Measurements from ENCODE around the gene PRICKLE2. TPM values are rescaled to one million over a fixed set of nuclear protein-coding genes. Genes with fewer than 3 reads are reported as not detected.

PRICKLE2 gene
- total and polyA plus RNA-seq, 2 donors (not counting 1 experiment from before 2014, with no cell fraction given) = 14.1 to 29.4 TPM

- H3K27me3 ChIP-seq (ENCODE audit: control insufficient read depth, insufficient read depth, low read length) = no peaks in the 10 kb centered on the region
- H3K36me3 ChIP-seq (ENCODE audit: control insufficient read depth, insufficient read depth, low read length) = no peaks in the 10 kb centered on the region
- H2AFZ ChIP-seq (ENCODE audit: low read length) = no peak overlapping the region
- TF ChIP-seq CTCF (conservative IDR thresholded peaks at IDR 0.05 in 1 of 2, IDR thresholded peaks at IDR 0.05 in 1 of 2; ENCODE audit: low read depth in 1 of 2, low read length in 2 of 2) = no peak
- no peak for TF ChIP-seq EZH2 (IDR thresholded peaks at IDR 0.05; ENCODE audit: low read length, missing control alignments)
- no peak overlapping the region for H3K27ac ChIP-seq (ENCODE audit: insufficient read depth, low read length)
- H3K9me3 ChIP-seq (ENCODE audit: control insufficient read depth, insufficient read depth, low read depth, low read length) = no peaks in the 10 kb centered on the region
- no peak for DNase-seq (ENCODE audit: low read depth in 2 of 2)
- H4K20me1 ChIP-seq (ENCODE audit: control insufficient read depth, extremely low read depth, insufficient read depth, low read length) = no peaks in the 10 kb centered on the region
- no peak overlapping the region for H3K4me2 ChIP-seq (ENCODE audit: extremely low read depth, insufficient read depth, low read length)
- no peaks in the 10 kb centered on the region for H3K79me2 ChIP-seq (ENCODE audit: control insufficient read depth, insufficient read depth, low read length)
- no peak overlapping the region for H3K9ac ChIP-seq (ENCODE audit: insufficient read depth, low read length)
- H3K4me1 ChIP-seq (ENCODE audit: control insufficient read depth, extremely low read depth, insufficient read depth, low read length) = no peaks in the 10 kb centered on the region
- H3K4me3 ChIP-seq (replicated peaks in 1 of 4; ENCODE audit: control extremely low read depth in 1 of 4, insufficient read depth in 1 of 4, low read depth in 3 of 4, low read length in 4 of 4) = no peak overlapping the region
Observed at GRCh38 chr3:64054488-64054887, 170.8 kb downstream of the PRICKLE2 start.

GRCh38 chr3:64053581-64053980 is 171.7 kb downstream of the PRICKLE2 start:
- Histone ChIP-seq H3K9me3 (ENCODE audit: control insufficient read depth, insufficient read depth, low read depth, low read length) (no peaks in the 10 kb centered on the region), H3K4me3 (replicated peaks in 1 of 4; ENCODE audit: control extremely low read depth in 1 of 4, insufficient read depth in 1 of 4, low read depth in 3 of 4, low read length in 4 of 4) (no peak overlapping the region), H3K79me2 (ENCODE audit: control insufficient read depth, insufficient read depth, low read length) (no peaks in the 10 kb centered on the region), H3K4me2 (ENCODE audit: extremely low read depth, insufficient read depth, low read length) (no peak overlapping the region), H3K36me3 (ENCODE audit: control insufficient read depth, insufficient read depth, low read length) (no peaks in the 10 kb centered on the region), H3K27ac (ENCODE audit: insufficient read depth, low read length) (no peak overlapping the region), H4K20me1 (ENCODE audit: control insufficient read depth, extremely low read depth, insufficient read depth, low read length) (no peaks in the 10 kb centered on the region), H3K9ac (ENCODE audit: insufficient read depth, low read length) (no peak overlapping the region), H3K4me1 (ENCODE audit: control insufficient read depth, extremely low read depth, insufficient read depth, low read length) (no peaks in the 10 kb centered on the region), H2AFZ (ENCODE audit: low read length) (no peak overlapping the region), H3K27me3 (ENCODE audit: control insufficient read depth, insufficient read depth, low read length) (no peaks in the 10 kb centered on the region)
- DNase-seq (ENCODE audit: low read depth in 2 of 2) = no peak
- TF ChIP-seq EZH2 (IDR thresholded peaks at IDR 0.05; ENCODE audit: low read length, missing control alignments) (no peak), CTCF (conservative IDR thresholded peaks at IDR 0.05 in 1 of 2, IDR thresholded peaks at IDR 0.05 in 1 of 2; ENCODE audit: low read depth in 1 of 2, low read length in 2 of 2) (no peak)

GRCh38 chr3:64053117-64053516 is 172.1 kb downstream of the PRICKLE2 start:
- no peaks in the 10 kb centered on the region for H3K27me3 ChIP-seq (ENCODE audit: control insufficient read depth, insufficient read depth, low read length)
- no peak overlapping the region for H2AFZ ChIP-seq (ENCODE audit: low read length)
- no peaks in the 10 kb centered on the region for H3K4me1 ChIP-seq (ENCODE audit: control insufficient read depth, extremely low read depth, insufficient read depth, low read length)
- no peak overlapping the region for H3K9ac ChIP-seq (ENCODE audit: insufficient read depth, low read length)
- H3K36me3 ChIP-seq (ENCODE audit: control insufficient read depth, insufficient read depth, low read length) = no peaks in the 10 kb centered on the region
- H3K4me2 ChIP-seq (ENCODE audit: extremely low read depth, insufficient read depth, low read length) = no peak overlapping the region
- no peaks in the 10 kb centered on the region for H3K9me3 ChIP-seq (ENCODE audit: control insufficient read depth, insufficient read depth, low read depth, low read length)
- TF ChIP-seq EZH2 (IDR thresholded peaks at IDR 0.05; ENCODE audit: low read length, missing control alignments) (no peak), CTCF (conservative IDR thresholded peaks at IDR 0.05 in 1 of 2, IDR thresholded peaks at IDR 0.05 in 1 of 2; ENCODE audit: low read depth in 1 of 2, low read length in 2 of 2) (no peak)
- no peak for DNase-seq (ENCODE audit: low read depth in 2 of 2)
- H4K20me1 ChIP-seq (ENCODE audit: control insufficient read depth, extremely low read depth, insufficient read depth, low read length) = no peaks in the 10 kb centered on the region
- H3K27ac ChIP-seq (ENCODE audit: insufficient read depth, low read length) = no peak overlapping the region
- H3K79me2 ChIP-seq (ENCODE audit: control insufficient read depth, insufficient read depth, low read length) = no peaks in the 10 kb centered on the region
- no peak overlapping the region for H3K4me3 ChIP-seq (replicated peaks in 1 of 4; ENCODE audit: control extremely low read depth in 1 of 4, insufficient read depth in 1 of 4, low read depth in 3 of 4, low read length in 4 of 4)
